ENCODE measurements around the gene USP49.

The USP49 gene

GRCh38 chr6:41787219-41787917, 107.8 kb downstream of the USP49 start, which contains the start of gene TOMM6:
Gene TOMM6 (plus strand): TSS chr6:41787694. CDS start chr6:41787698, 4 bp downstream.
- Mint-ChIP-seq H3K4me1 (peaks cover 35% of the 10 kb centered on the region), H3K27me3 (no peaks in the 10 kb centered on the region), H3K9me3 (no peaks in the 10 kb centered on the region), H3K36me3 (peaks cover 11% of the 10 kb centered on the region), H3K27ac (peak within 1 kb of the TSS; percentile 99), H3K4me3 (peak within 1 kb of the TSS; percentile 96)
- peak; percentile 93 for ATAC-seq

GRCh38 chr6:41786451-41787218, 108.5 kb downstream of the USP49 start:
- H3K4me1 Mint-ChIP-seq, result peaks cover 35% of the 10 kb centered on the region
- no peaks in the 10 kb centered on the region for H3K27me3 Mint-ChIP-seq
- no peaks in the 10 kb centered on the region for H3K9me3 Mint-ChIP-seq
- peak overlapping the region; percentile 96 for H3K4me3 Mint-ChIP-seq
- H3K27ac Mint-ChIP-seq, result peak overlapping the region; percentile 99
- peaks cover 11% of the 10 kb centered on the region for H3K36me3 Mint-ChIP-seq
- peak; percentile 90 for ATAC-seq

- Mint-ChIP-seq H3K9me3 (no peaks in the 10 kb centered on the region), H3K27me3 (no peaks in the 10 kb centered on the region), H3K27ac (peak overlapping the region; percentile 99), H3K4me1 (peaks cover 43% of the 10 kb centered on the region), H3K36me3 (peaks cover 11% of the 10 kb centered on the region), H3K4me3 (peak overlapping the region; percentile 96)
- ATAC-seq, result no peak
Measured at GRCh38 chr6:41785689-41786450, 109.3 kb downstream of the USP49 start.

- H3K27me3 Mint-ChIP-seq, result no peaks in the 10 kb centered on the region
- no peaks in the 10 kb centered on the region for H3K9me3 Mint-ChIP-seq
- no peak for ATAC-seq
- peak overlapping the region; percentile 96 for H3K4me3 Mint-ChIP-seq
- H3K27ac Mint-ChIP-seq, result no peak overlapping the region
- H3K4me1 Mint-ChIP-seq, result peaks cover 45% of the 10 kb centered on the region
- peaks cover 9% of the 10 kb centered on the region for H3K36me3 Mint-ChIP-seq
Measured at GRCh38 chr6:41785254-41785653, 109.9 kb downstream of the USP49 start.

- no peaks in the 10 kb centered on the region for H3K27me3 Mint-ChIP-seq
- H3K27ac Mint-ChIP-seq, result no peak overlapping the region
- no peaks in the 10 kb centered on the region for H3K9me3 Mint-ChIP-seq
- no peak for ATAC-seq
- H3K4me3 Mint-ChIP-seq, result no peak overlapping the region
- H3K4me1 Mint-ChIP-seq, result peaks cover 39% of the 10 kb centered on the region
- peaks cover 4% of the 10 kb centered on the region for H3K36me3 Mint-ChIP-seq
Measured at GRCh38 chr6:41784581-41785171, 110.5 kb downstream of the USP49 start.

- Mint-ChIP-seq H3K4me1 (peaks cover 39% of the 10 kb centered on the region), H3K27ac (no peak overlapping the region), H3K4me3 (no peak overlapping the region), H3K36me3 (no peaks in the 10 kb centered on the region), H3K9me3 (no peaks in the 10 kb centered on the region), H3K27me3 (no peaks in the 10 kb centered on the region)
- ATAC-seq, result no peak
Measured at GRCh38 chr6:41783106-41783780, 111.9 kb downstream of the USP49 start.

- Mint-ChIP-seq H3K27ac (no peak overlapping the region), H3K9me3 (no peaks in the 10 kb centered on the region), H3K36me3 (no peaks in the 10 kb centered on the region), H3K4me1 (peaks cover 39% of the 10 kb centered on the region), H3K27me3 (no peaks in the 10 kb centered on the region), H3K4me3 (peak overlapping the region; percentile 64)
- ATAC-seq, result no peak
Measured at GRCh38 chr6:41781366-41781730, 113.8 kb downstream of the USP49 start.

- Mint-ChIP-seq H3K4me1 (peaks cover 35% of the 10 kb centered on the region), H3K27me3 (no peaks in the 10 kb centered on the region), H3K9me3 (no peaks in the 10 kb centered on the region), H3K36me3 (no peaks in the 10 kb centered on the region), H3K27ac (peak within 1 kb of the TSS; percentile 73), H3K4me3 (peak within 1 kb of the TSS; percentile 83)
- peak; percentile 10 for ATAC-seq
Measured at GRCh38 chr6:41780551-41781365, 114.4 kb downstream of the USP49 start, which contains the start of gene PRICKLE4. Gene PRICKLE4 (plus strand): TSS chr6:41780782. CDS start chr6:41783474, 2,692 bp downstream.

GRCh38 chr6:41779788-41780550, 115.2 kb downstream of the USP49 start, which contains the start of gene FRS3:
Gene FRS3 (minus strand): TSS chr6:41779900. CDS start chr6:41776987, 2,913 bp downstream.
- no peaks in the 10 kb centered on the region for H3K27me3 Mint-ChIP-seq
- H3K4me3 Mint-ChIP-seq, result peak within 1 kb of the TSS; percentile 98
- H3K9me3 Mint-ChIP-seq, result no peaks in the 10 kb centered on the region
- H3K4me1 Mint-ChIP-seq, result peaks cover 29% of the 10 kb centered on the region
- ATAC-seq, result peak; percentile 97
- H3K27ac Mint-ChIP-seq, result peak within 1 kb of the TSS; percentile 73
- H3K36me3 Mint-ChIP-seq, result peaks cover 6% of the 10 kb centered on the region

GRCh38 chr6:41779336-41779735, 115.8 kb downstream of the USP49 start:
- Mint-ChIP-seq H3K4me3 (peak overlapping the region; percentile 98), H3K4me1 (peaks cover 23% of the 10 kb centered on the region), H3K27ac (peak overlapping the region; percentile 73), H3K27me3 (no peaks in the 10 kb centered on the region), H3K36me3 (peaks cover 13% of the 10 kb centered on the region), H3K9me3 (no peaks in the 10 kb centered on the region)
- ATAC-seq, result no peak

- no peak for ATAC-seq
- Mint-ChIP-seq H3K4me3 (peak overlapping the region; percentile 98), H3K4me1 (peaks cover 19% of the 10 kb centered on the region), H3K9me3 (no peaks in the 10 kb centered on the region), H3K36me3 (peaks cover 17% of the 10 kb centered on the region), H3K27me3 (no peaks in the 10 kb centered on the region), H3K27ac (peak overlapping the region; percentile 73)
Measured at GRCh38 chr6:41778895-41779294, 116.3 kb downstream of the USP49 start.

- H3K4me3 Mint-ChIP-seq, result no peak overlapping the region
- no peak overlapping the region for H3K27ac Mint-ChIP-seq
Measured at GRCh38 chr6:41777551-41778285, 117.5 kb downstream of the USP49 start.

More at GRCh38 chr6:41777551-41778285, 117.5 kb downstream of the USP49 start:
- no peaks in the 10 kb centered on the region for H3K9me3 Mint-ChIP-seq
- no peak for ATAC-seq
- peaks cover 18% of the 10 kb centered on the region for H3K36me3 Mint-ChIP-seq
- H3K27me3 Mint-ChIP-seq, result no peaks in the 10 kb centered on the region
- H3K4me1 Mint-ChIP-seq, result peaks cover 19% of the 10 kb centered on the region
